ENCODE measurements around the gene TSPAN1.

The TSPAN1 gene

DNA sequence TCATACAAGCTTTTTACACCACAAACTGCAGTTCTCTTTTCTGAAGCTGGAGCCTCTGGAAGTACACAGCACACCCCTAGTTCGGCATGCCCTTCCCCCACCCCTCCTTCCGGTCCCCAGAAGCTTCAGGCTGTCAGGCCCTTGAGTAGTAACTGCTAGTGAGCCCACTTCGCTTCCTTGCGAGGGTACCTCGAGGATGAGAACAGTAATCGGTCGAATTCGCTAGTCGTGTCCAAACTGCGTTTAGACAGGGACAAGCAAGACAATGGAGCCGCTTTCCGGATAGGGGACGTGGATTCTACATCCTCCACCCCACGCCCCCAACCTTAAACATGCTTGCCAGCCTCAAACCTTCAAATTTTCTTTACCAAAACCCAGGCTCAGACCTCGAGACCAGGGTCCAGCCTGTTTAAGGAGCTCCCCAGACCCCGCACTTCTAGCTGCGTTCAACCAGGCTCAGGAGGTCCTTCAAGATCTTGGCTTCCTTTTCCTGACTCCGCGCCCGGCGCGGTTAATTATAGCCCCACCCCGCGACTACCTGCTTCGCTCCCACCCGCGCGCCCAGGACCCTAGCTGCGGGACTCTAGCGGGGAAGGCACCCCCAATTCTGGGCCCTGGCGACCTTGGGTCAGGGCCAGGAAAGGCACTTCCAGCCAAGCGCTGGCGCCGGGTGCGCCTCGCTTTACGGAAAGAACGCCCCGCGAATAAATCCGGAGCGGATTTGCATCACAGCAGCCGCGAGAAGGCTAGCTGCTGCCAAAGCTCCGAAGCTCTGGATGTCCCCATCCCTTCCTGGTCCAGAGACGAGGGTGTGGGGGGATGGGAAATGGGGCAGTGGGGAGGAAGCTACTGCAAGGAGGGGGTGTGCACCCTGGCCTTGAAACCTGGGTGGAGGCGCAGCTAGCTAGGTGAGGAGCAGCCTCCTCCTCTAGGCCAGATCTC lies 8.1 kb upstream of the TSPAN1 start:
- FAIRE-seq = no peak

DNA sequence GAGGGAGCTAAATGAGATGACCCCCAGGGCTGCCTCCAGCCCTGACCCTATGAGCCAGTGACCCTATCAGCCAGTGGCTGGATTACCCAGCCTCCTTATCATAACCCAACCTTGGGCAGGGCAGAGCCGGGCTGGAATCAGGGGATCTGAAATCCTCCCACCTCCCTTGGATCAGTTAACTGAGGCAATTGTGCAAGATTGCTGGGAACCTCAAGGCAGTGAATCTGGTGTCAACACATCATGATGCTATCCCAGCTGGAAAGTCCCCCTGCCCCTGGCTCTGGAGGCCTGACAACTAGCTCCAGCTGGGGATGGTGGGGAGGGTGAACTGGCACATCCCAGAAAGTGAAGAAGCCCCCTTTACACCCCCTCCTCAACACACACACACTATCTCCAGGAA lies 6.4 kb upstream of the TSPAN1 start:
- FAIRE-seq = no peak

DNA sequence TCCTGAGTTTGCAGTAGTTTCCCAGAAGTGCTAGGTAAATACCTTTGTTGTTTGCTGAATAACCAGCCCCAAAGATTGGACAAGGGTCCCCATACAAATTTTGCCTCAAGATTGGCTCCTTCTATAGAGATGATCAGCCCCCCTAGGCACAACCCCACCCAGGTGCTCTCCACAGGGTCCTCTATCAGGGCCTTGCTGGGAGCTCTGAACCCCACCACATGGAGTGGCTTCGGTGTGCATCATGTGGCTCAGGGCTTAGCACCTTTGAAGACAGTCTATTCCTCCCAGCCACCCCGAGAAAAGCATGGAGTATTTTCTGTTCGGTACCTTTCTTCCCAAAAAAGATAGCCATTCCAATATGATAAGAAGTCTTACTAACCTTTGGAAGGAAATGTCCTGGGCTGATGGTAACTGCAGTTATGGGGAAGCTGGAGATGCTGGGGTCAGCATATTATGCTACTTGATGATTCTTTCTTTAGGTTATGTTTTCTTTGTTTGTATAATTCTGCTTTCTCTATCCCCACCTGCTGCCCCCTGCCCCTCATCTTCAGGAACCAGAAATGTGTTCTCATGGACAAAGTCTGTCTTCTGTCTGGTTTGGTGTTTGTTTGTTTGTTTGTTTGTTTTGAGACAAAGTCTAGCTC lies 5.0 kb upstream of the TSPAN1 start:
- FAIRE-seq = no peak

DNA sequence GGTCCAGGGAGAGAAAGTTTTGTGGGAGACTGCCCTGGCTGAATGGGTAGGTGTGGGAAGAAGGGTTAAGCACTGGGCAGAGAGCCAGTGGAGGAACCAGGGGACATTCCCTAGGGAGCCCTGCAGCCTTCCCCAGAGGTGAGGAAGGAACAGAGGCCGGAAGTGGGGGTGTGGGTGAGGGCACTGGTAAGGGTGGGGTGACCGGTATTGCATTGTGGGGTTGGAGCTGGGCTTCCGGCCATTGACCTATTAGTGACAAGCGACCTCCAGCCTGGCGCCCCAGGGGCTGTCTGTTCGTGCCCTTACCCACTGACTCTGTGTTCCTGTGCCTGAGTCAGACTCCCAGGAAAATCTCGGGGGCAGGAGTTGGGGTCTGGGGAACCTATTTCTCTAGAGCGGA lies 3.5 kb upstream of the TSPAN1 start:
- no peak for FAIRE-seq

DNA sequence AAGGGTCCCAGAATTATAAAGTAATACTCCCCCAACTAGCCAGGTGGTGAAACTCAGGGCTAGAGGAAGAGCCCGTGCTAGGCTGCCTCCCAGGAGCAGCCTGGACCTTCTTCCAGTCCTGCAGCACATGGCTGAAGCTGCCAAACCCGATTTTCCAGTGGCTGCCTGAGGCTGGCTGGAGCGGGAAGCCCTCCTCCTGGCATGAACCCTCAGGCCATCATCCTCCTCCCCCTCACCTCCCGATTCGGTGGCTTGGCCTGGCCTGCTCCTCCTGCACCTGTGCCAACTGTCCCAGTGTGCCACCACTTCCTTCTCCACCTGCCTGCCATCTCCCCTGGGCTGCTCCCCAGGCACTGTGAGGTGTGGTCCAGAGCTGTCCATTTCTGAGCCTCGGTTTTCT lies 3.0 kb upstream of the TSPAN1 start:
- FAIRE-seq = no peak

DNA sequence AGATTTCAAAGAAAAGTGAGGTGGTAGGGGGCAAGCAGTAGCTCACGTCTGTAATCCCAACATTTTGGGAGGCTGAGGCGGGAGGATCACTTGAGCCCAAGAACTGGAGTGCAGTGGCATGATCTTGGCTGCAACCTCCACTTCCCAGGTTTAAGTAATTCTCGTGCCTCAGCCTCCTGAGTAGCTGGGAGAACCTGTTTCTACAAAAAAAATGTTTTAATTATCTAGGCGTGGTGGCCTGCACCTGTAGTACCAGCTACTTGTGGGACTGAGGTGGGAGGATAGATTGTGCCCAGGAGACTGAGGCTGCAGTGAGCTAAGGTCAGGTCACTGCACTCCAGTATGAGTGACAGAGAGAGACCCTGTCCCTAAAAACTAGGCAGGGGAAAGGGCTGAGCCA lies 2.6 kb upstream of the TSPAN1 start:
- no peak for FAIRE-seq

GRCh38 chr1:46173361-46173856 lies 1.5 kb upstream of the TSPAN1 start:
- no peak for FAIRE-seq

DNA sequence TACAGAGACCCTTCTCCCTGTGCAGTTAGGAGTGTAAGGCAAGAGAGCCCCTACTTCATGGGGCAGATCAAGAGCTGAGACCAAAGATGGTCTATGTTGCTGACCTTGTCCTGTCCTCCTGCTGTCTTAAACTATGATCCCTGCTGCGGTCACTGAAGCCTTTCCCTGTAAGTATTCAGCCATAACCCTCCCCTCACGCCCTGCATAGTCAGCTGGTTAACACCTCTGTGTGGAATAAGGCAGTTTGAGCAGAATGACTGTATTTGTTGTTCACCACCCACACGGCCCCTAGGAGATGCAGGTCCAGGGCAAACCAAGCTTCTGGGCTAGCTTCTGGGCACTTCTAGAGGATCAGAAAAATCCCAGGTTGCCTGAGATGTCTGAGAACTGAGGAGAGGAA lies 356 bp downstream of the TSPAN1 start:
- no peak for FAIRE-seq

- no peak for FAIRE-seq
Observed at GRCh38 chr1:46176211-46176865, 1.5 kb downstream of the TSPAN1 start, which contains the start of gene P3R3URF. Gene P3R3URF (minus strand): TSS chr1:46176488. CDS start chr1:46176471, 17 bp downstream.

- FAIRE-seq = peak; percentile 69
Observed at GRCh38 chr1:46179138-46180081, 4.5 kb downstream of the TSPAN1 start.

DNA sequence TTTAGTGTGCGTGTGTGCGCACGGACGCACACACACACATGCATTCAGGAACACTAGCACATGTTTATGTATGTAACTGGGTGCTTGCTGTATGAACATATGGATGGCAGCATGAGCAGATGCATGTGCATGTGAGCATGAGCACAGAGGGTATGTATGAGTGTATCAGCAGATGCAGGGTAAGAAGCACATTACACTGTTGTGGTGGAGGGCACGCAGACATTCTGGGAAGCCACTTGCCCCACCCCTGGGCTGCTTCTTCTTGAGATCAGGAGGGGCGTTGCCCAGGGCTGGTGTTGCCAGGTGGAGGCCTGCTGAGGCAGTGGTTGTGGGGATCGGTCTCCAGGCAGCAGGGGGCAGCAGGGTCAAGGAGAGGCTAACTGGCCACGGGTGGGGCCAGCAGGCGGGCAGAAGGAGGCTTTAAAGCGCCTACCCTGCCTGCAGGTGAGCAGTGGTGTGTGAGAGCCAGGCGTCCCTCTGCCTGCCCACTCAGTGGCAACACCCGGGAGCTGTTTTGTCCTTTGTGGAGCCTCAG lies 5.3 kb downstream of the TSPAN1 start:
- FAIRE-seq = no peak

DNA sequence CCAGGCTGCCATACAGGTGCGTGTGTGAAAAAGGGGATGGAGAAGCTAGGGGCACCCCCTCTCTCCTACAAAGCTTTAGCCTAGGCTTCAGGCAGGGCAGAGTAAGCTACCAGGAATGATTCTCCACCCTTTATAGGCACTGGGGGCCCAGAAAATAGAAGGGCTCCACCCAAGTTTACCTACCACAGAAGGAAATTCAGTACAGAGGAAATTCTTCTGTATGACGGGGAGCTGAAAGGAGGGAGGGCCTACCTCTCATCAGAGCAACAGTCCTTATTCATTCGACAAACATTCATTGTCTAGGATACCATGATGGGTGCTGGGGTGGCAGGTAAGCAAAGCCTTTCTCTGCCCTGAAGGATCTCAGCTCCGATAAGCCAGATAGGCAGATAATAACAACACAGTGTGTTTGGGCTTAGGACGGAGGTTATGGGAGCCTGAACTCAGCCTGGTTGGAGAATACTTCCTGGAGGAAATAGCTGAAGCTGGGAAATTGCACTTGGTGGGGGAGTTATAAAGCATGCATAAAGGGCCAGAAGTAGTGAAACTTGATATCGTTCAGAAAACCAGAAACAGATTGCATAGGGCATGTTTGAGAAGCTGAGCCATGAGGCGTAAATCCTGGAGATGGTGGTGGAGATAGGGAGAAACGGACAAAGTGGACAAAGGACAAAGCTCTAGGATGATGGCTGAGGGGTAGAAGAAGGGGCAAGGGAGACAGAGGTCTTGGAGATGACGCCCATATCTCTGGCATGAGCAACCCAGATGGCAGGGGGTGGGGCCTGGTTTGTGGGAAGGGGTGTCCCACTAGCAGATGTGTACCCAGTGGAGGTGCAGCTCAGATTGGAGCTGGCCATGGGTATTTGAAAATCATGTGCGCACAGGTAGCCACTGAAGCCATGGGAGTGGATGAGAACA lies 6.7 kb downstream of the TSPAN1 start:
- FAIRE-seq = no peak

DNA sequence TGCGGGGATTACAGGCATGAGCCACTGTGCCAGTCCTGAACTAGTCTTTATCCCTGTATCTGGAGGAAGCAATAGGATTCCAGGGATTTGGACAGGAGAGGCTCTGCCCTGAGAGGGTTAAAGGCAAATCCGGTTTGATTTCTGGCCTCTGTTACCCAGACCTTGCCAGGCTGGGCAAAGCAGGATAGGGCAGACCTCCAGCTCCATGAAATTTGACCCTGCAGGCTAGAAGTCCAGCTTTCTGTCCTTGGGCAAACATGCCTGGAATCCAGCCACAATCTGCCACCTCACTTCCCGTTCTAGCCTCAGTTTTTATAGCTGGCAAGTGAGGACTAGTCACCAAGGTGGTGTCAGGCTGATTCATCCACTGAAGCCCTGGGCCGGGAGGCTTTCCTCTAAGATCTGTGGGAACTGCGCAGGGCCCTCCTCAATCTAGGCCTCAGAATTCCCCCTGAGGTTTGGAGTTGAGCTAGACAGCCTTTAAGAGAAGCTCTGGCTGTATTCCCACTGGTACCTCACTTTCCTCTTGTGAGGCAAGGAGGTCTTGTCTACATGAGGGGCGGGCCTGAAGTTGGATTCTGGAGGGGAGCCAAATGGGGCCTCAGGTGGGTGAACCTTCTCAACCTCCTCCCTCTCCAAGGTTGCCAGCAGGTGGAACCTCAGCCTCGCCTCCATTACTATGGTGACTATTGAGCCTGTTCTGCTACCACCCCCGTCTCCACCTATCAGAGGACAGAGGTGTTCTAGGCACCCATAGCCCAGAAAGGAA lies 8.4 kb downstream of the TSPAN1 start:
- FAIRE-seq = no peak

- no peak for FAIRE-seq
Observed at GRCh38 chr1:46183926-46184557, 9.2 kb downstream of the TSPAN1 start.

- FAIRE-seq = no peak
Observed at GRCh38 chr1:46184920-46185658, 10.2 kb downstream of the TSPAN1 start.

DNA sequence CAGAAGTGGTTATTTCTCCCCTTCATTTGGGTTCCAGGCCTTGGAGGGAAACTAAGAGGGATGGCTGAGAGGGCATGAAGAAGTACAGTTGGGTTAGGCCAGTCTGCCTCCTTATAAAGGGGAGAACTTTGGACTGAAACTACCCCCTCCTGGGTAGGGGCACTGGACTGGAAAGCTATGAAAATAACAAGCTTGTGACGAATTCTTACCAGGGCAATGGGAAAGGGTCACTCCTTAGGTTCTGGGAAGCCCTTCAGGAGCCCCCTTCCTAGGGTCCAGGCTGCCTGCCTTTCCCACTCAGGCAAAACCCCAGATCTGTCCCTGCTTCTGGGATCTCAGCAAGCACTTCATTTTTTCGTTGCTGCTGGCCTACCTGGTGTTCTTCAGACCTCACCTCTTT lies 11.2 kb downstream of the TSPAN1 start:
- no peak for FAIRE-seq

GRCh38 chr1:46187106-46187869 lies 12.4 kb downstream of the TSPAN1 start:
- FAIRE-seq = no peak

Data from G401.6 (cell line).